ENCODE results near the gene CACNA2D2. TPM values are rescaled to one million over a fixed set of nuclear protein-coding genes. Genes with fewer than 3 reads are reported as not detected.
A peak's percentile ranks its signal among the peaks of the same experiment; 100 is the strongest.

CACNA2D2 gene
- total RNA-seq, 1 experiment from 2014 or later: not detected

DNA sequence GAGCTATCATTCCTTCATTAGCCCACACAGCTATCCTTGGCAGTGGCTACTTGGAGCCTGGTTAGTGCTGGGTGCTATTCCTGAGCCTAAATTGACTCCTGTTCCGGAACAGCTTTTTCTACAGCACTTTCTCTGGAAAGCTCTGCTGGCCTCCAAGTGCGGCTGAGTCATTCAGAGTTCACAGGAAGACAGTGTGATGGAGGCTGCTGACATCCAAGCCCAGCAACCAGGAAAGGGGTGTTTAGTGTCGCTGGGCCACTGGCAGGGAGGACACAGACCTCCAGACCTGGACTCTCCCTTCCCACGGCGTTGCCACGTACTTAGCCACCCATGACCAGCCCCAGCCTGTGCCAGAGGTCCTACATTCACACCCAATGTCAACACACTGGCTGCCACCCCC, 28.7 kb downstream of the CACNA2D2 start:
- H3K27ac ChIP-seq: no peak overlapping the region
- H3K4me1 ChIP-seq: no peaks in the 10 kb centered on the region
- no peaks in the 10 kb centered on the region for H3K36me3 ChIP-seq
- H3K4me3 ChIP-seq: no peak overlapping the region
- no peak for DNase-seq
- no peaks in the 10 kb centered on the region for H3K9me3 ChIP-seq (replicated peaks)
- peaks cover 7% of the 10 kb centered on the region; the same call in 1 of the 2 replicates for H3K27me3 ChIP-seq

DNA sequence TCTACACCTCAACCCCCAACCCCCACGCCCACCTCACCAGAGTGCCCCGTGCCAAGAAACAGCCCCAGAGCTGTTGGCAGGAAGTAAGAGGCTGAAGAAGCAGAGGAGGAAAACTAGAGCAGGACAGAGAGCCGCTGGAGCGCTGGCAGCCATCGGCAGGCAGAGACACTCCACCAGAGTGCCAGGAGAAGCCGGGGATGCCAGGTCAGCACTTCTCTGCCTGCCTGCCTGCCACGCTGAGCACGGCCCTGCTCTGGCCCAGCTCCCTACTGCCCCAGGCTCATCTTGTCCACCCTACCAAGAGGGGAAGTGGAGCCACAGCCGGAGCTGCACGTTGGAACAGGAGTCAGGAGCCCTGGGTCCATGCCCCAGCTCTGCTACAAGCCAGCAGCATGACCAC, 29.7 kb downstream of the CACNA2D2 start:
- no peaks in the 10 kb centered on the region for H3K36me3 ChIP-seq
- DNase-seq: no peak
- no peak overlapping the region for H3K27ac ChIP-seq
- no peak overlapping the region for H3K4me3 ChIP-seq
- no peaks in the 10 kb centered on the region for H3K4me1 ChIP-seq
- H3K27me3 ChIP-seq: peaks cover 7% of the 10 kb centered on the region; the same call in 1 of the 2 replicates
- H3K9me3 ChIP-seq (replicated peaks): no peaks in the 10 kb centered on the region

DNA sequence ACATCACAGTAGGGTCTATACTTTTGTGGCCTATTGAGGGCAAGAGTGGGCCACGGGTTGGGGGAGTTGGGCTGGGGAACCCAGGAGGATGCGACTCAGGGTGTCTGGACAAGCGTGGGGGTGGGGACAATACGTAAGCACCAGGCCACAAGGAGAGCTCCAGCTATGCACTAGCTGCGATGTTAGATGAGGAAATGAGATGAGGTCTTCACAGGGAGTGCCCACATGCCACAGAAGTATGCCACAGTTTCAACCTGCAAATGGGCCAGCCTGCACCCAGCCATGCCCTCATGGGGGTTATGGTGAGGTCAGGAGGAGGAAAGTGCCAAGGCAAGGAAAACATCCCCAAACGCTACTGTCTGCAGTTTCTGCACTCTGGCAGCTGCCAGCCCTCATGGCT, 30.5 kb downstream of the CACNA2D2 start:
- Histone ChIP-seq H3K27me3 (peaks cover 7% of the 10 kb centered on the region; the same call in 1 of the 2 replicates), H3K27ac (no peak overlapping the region), H3K36me3 (no peaks in the 10 kb centered on the region), H3K9me3 (replicated peaks) (no peaks in the 10 kb centered on the region), H3K4me1 (no peaks in the 10 kb centered on the region), H3K4me3 (no peak overlapping the region)
- no peak for DNase-seq

DNA sequence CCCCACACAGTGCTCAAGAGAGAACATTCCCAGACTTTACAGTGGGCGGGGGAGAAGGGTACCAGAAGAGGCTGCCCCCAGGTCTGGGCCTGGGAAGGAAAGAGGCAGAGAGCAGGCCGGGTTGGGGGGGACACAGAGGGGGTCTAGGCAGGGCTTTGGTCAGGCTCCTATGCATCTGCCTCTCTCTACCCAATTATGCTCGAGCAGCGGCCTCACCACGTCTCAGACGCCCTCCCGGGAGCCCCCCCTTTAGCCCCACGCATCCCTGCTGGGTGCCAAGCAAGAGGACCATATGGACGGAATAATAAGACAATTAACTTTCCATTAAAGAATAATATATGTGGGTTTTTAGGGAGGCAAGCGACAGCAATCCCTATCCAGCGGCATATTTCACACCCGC, 32.8 kb downstream of the CACNA2D2 start:
- Histone ChIP-seq H3K9me3 (replicated peaks) (no peaks in the 10 kb centered on the region), H3K4me1 (no peaks in the 10 kb centered on the region), H3K27ac (no peak overlapping the region), H3K4me3 (no peak overlapping the region), H3K27me3 (peaks cover 7% of the 10 kb centered on the region; the same call in 1 of the 2 replicates), H3K36me3 (no peaks in the 10 kb centered on the region)
- DNase-seq: no peak

DNA sequence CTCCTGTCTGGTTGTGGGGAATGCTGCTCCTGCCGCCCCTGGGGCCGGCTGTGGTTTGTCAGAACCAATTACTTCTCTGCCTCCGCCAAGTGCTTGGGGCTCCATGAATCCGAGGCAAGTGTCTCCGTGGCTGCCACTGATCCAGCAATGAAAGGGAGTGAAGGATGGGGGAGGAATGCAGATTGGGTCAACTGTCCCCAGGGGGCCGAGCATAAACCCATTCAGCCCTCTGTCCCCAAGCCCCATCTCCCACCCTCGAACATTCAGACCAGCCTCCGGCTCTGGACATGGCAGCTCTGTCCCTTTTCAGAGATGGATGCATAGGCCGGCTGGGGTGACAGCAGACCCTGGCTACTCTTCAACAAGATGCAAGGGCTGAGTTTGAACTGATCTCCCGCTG, 35.5 kb downstream of the CACNA2D2 start:
- DNase-seq: no peak
- Histone ChIP-seq H3K4me3 (no peak overlapping the region), H3K9me3 (replicated peaks) (no peaks in the 10 kb centered on the region), H3K36me3 (no peaks in the 10 kb centered on the region), H3K4me1 (no peaks in the 10 kb centered on the region), H3K27me3 (no peaks in the 10 kb centered on the region), H3K27ac (no peak overlapping the region)

DNA sequence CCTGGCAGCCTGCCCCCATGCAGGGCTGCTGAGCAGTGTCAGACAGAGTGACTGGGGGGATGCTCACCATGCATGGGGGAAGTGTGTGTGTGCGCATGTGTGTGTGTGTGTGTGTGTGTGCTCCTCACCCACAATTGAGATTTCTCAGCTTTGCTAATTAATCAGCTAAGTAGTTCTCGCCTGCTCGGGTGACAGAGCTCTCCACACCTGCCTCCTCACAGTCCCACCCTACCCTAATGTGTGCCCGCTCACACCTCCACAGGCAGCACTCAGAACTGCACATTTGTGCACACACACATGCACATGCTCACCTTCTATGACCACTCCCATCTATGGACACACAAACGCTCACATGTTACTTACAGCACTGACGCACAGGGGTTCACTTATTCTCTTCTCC, 37.3 kb downstream of the CACNA2D2 start:
- no peaks in the 10 kb centered on the region for H3K9me3 ChIP-seq (replicated peaks)
- H3K4me3 ChIP-seq: no peak overlapping the region
- no peaks in the 10 kb centered on the region for H3K4me1 ChIP-seq
- no peaks in the 10 kb centered on the region for H3K36me3 ChIP-seq
- no peaks in the 10 kb centered on the region for H3K27me3 ChIP-seq
- no peak overlapping the region for H3K27ac ChIP-seq
- no peak for DNase-seq

DNA sequence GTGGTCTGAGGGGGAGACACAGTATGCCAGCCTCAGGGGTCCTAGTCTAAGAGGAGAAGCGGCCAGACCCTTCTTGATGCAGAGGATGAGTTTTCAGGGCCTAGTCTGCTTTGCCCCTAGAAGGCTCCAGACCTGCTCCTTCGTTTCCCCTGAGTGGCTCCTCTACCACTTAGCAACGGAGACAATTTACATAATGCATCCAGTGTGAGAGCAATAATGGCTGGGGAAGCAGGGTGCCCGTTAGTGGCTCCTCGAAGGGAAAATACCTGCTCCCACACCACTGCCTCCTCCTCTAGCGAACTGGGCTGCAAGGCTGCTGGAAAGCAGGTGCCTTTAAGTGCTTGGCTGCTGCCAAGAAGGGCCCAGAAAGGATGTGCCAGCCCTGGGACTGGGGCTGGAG, 38.9 kb downstream of the CACNA2D2 start:
- Histone ChIP-seq H3K9me3 (replicated peaks) (no peaks in the 10 kb centered on the region), H3K36me3 (no peaks in the 10 kb centered on the region), H3K27ac (no peak overlapping the region), H3K27me3 (no peaks in the 10 kb centered on the region), H3K4me3 (no peak overlapping the region), H3K4me1 (no peaks in the 10 kb centered on the region)
- no peak for DNase-seq

DNA sequence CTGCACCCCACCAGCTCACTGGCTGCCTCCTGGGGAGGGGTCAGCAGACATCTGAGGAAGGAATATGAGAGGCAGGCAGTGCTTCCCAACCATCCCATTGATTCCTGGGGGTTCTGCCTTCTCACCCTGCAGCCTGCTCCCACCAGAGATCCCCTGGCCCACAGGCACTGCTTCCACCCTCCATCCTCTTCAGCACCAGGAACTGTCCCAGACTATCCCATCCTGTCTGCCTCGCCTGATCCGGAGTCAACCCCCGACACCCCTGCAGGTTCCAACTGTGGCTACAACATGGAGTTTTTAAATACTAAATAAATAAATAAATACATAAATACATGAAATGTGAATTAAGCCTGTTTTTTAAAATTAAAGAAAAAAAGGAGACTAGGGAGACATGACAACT, 43.6 kb downstream of the CACNA2D2 start:
- Histone ChIP-seq H3K36me3 (no peaks in the 10 kb centered on the region), H3K27me3 (no peaks in the 10 kb centered on the region), H3K4me3 (no peak overlapping the region), H3K27ac (no peak overlapping the region), H3K9me3 (replicated peaks) (no peaks in the 10 kb centered on the region), H3K4me1 (no peaks in the 10 kb centered on the region)
- DNase-seq: no peak

DNA sequence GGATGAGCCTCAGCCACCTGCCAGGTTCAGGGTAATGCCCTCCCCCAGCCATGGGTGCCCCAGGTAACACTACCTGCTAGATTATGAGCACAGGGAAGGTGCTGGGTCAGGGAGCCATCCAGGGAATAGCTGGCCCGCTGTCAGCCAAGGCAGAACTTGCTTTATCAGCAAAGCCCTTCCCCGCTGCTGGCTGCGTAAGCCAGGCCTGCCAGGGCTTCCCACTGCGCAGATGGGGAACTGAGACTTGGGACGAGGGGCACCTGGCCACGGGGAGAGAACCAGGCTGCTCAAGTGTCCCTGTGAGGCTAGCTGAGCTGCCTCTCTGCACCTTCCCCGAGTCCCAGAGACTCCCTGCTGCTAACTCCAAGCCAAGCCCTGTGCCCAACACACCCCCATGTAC, 45.4 kb downstream of the CACNA2D2 start:
- Histone ChIP-seq H3K27ac (no peak overlapping the region), H3K4me1 (no peaks in the 10 kb centered on the region), H3K4me3 (no peak overlapping the region), H3K9me3 (replicated peaks) (no peaks in the 10 kb centered on the region), H3K36me3 (no peaks in the 10 kb centered on the region), H3K27me3 (no peaks in the 10 kb centered on the region)
- DNase-seq: no peak

DNA sequence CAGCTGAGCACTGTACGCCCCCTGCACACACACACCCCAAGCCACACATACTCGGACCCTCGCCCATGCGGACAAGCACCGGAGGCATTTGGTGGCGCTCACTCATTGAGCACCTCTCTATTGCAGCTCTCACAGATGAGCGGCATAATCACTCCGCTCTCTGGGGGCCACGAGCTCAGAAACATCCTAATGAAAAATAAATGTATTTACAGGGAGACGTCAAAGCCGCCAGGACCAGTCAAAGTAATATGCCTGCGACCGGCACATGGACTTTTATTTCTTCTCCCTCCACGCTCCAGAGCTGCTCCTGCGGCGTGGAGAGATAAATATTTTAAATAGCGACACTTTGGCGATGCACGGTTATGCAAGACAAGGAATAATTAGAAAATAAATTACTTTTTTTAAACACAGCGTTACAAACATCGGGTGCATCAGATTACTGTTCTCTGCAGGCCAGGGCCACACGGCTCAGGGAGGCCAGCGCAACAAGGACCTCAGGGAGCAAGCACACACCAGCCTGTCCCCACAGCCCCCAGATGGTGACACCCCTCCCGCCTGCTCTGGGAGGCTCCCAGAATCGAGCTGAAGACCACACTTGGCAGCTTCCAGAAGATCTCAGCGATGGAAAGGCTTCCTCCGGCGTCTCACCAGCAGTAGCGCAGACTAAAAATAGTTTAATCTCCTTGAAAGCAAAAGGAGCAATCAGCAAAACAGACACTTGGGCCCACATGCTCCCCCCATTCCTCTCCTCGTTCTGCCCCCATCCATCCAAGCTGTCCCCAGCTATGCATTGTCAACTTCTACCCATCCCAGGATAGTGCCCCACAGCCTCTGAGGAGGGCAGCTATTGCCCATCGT, 48.0 kb downstream of the CACNA2D2 start:
- Histone ChIP-seq H3K9me3 (replicated peaks) (no peaks in the 10 kb centered on the region), H3K27ac (no peak overlapping the region), H3K4me1 (no peaks in the 10 kb centered on the region), H3K36me3 (no peaks in the 10 kb centered on the region), H3K4me3 (no peak overlapping the region), H3K27me3 (no peaks in the 10 kb centered on the region)
- DNase-seq: no peak

DNA sequence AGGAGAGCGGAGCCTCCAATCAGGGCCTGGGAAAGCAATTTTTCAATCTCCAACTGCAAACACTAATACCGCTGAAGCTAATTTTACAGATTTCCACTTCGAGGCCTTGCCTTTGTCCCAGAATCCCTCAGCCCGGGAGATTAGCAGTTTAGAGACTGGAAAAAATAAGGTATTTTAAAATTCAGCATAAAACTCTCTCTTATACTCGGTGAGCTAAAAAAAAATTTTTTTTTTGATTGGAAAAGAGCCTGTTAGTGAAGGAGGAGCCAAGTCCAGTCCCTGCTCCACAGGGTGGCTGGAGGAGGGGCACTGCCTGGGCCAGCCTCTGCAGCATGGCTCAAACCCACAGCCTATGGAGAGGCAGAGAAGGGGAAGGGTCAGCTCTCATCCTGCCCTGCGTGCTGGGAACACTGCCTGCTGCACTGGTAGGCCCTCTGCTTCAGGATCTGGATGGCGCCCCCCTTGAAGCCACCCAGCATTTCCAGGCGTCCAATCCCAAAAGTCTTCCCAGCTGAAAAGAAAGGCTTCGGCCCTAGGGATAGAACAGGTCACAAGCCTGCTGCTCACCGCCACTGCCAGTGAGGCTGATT, 48.9 kb downstream of the CACNA2D2 start:
- Histone ChIP-seq H3K27me3 (no peaks in the 10 kb centered on the region), H3K4me1 (no peaks in the 10 kb centered on the region), H3K36me3 (no peaks in the 10 kb centered on the region), H3K4me3 (no peak overlapping the region), H3K27ac (no peak overlapping the region), H3K9me3 (replicated peaks) (no peaks in the 10 kb centered on the region)
- DNase-seq: no peak

DNA sequence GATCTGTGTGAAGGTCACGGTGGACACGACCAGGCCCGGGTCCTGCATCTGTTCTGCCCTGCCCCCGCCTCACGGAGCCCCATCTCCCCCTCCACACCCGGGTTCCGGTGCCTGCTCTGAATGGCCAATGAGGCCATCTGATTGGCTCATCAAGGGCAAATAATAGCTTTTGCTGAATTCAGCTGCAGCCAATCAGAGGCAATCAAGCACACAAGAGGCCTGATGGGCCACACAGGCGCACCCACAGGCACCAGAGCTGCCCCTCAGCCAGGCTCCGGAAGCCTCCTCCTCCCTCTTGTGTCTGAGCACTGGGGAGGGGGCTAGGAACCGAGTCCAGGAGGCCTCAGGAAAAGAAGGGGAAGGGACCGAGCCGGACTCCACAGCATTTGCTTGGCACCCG, 49.5 kb downstream of the CACNA2D2 start:
- Histone ChIP-seq H3K4me1 (no peaks in the 10 kb centered on the region), H3K27me3 (no peaks in the 10 kb centered on the region), H3K4me3 (no peak overlapping the region), H3K9me3 (replicated peaks) (no peaks in the 10 kb centered on the region), H3K36me3 (no peaks in the 10 kb centered on the region), H3K27ac (no peak overlapping the region)
- peak in 1 of 2 experiments; percentile 37 for DNase-seq

DNA sequence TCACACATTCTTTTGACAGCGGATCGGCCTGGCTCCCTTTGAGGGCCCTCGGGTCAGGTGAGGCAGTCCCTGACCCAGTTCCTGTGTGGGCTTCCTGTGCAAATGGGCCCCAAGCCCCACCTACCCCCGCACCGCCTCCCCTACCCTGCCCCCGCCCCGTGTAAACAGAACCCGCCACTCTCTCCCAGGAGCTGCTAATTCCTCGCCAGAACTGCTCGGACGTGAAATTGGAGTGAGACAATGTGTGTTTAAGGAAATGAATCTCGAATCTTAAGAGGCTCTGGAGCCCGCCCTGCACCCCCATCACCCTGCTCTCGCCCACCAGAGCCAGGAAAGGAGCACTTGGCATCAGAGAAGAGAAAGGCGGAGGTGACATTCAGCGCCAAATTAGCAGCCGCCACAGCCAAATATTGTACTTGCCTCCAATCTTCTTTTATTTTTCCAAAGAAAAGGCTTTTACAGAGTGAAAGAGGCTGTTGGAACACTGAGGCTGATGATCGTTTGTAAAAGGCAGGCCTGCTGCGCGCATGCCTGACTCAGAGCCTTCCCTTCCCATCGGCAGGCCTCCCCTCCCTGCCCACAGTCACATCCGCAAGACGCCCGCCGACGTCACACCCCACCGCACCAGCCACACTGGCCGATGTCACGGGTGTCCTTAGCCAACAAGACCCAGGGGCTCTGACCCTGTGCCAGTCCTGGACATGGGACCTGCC, 53.1 kb downstream of the CACNA2D2 start:
- no peaks in the 10 kb centered on the region for H3K36me3 ChIP-seq

DNA sequence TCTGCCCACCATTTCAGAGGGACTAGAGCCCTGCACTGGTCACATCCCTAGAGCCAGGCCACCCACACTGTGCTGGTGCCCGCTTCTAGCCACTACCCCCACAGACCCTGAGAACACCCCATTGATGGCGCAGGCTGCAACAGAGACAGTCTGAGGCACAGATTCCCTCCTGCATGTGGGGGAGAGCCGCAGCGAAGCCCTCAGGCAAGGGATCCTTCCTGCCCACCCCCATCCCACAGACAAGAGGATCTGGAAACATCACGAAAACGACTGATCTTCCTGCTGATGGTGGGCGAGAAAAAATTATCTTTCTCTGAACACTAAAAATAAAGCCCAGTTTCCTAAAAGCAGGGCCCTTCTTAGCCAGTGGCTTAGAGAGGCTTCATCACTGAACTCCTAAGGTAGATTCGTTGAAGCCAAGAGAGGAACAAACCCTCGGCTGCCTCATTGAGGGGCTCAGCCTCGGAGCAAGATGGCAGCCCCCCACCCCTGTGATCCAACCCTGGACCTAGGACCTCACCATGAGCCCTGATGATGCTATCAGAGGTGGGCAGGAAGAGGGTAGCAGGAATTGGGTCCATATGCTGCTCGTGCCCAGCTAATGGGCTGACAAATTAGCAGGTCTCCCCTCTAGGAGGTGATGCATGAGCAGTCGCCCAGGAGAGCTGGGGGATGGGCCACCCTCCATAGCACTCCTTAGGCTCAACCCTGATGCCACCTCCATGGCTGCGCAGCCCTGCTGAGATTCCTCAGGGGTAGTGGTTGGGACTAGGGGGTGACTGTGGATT, 54.5 kb downstream of the CACNA2D2 start:
- no peak overlapping the region for H3K27ac ChIP-seq
- no peaks in the 10 kb centered on the region for H3K27me3 ChIP-seq
- no peaks in the 10 kb centered on the region for H3K9me3 ChIP-seq (replicated peaks)

More for the DNA sequence above, 53.1 kb downstream of the CACNA2D2 start:
- Histone ChIP-seq H3K27me3 (no peaks in the 10 kb centered on the region), H3K4me3 (no peak overlapping the region), H3K4me1 (peaks cover 10% of the 10 kb centered on the region; the same call in 1 of the 2 replicates), H3K27ac (no peak overlapping the region), H3K9me3 (replicated peaks) (no peaks in the 10 kb centered on the region)
- no peak for DNase-seq

More for the DNA sequence above, 54.5 kb downstream of the CACNA2D2 start:
- no peaks in the 10 kb centered on the region for H3K36me3 ChIP-seq
- no peak for DNase-seq
- H3K4me1 ChIP-seq: peaks cover 10% of the 10 kb centered on the region; the same call in 1 of the 2 replicates
- H3K4me3 ChIP-seq: no peak overlapping the region

Data from SJCRH30 (cell line).